ENCODE results near the gene NBPF20.
"Not testable (repeated sequence)": the region's sequence is repeated elsewhere in the genome, so short reads cannot be mapped to it uniquely, and the experiment has no call there.

NBPF20 gene

DNA sequence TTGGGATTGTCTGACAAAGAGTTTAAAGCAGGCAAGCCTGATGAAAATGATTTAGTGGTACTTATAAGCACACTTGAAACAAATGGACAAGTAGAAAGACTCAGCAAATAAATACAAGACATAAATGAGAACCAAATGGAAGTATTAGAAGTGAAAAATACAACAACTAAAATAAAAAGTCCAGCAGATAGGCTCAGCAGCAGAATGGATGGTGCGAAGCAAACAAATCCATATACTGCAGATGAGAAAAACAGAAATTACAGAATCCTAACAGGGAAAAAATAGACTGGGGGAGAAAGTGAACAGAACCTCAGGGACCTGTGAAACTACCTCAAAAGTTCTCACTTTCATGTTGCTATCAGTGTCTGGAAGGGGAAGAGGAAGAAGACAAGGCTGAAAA is 3.9 kb upstream of the NBPF20 start:
- not testable (repeated sequence) for DNase-seq

GRCh38 chr1:145424612-145425435 is 579 bp downstream of the NBPF20 start:
- DNase-seq, result peak; percentile 37 to 64

DNA sequence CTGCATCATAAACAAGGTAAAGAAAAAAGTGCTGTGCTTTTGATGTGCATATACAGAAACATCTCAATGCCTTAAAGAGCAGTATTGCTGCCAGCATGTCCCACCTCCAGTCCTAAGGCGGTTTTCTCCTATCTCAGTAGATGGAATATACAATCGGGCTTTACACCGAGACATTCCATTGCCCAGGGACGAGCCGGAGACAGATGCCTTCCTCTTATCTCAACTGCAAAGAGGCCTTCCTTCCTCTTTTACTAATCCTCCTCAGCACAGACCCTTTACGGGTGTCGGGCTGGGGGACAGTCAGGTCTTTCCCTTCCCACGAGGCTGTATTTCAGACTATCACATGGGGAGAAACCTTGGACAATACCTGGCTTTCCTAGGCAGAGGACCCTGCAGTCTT is 10.3 kb downstream of the NBPF20 start:
- not testable (repeated sequence) for DNase-seq

GRCh38 chr1:145407266-145407665 is 18.1 kb downstream of the NBPF20 start:
- not testable (repeated sequence) for DNase-seq

GRCh38 chr1:145404949-145405348 is 20.5 kb downstream of the NBPF20 start:
- not testable (repeated sequence) for DNase-seq

DNA sequence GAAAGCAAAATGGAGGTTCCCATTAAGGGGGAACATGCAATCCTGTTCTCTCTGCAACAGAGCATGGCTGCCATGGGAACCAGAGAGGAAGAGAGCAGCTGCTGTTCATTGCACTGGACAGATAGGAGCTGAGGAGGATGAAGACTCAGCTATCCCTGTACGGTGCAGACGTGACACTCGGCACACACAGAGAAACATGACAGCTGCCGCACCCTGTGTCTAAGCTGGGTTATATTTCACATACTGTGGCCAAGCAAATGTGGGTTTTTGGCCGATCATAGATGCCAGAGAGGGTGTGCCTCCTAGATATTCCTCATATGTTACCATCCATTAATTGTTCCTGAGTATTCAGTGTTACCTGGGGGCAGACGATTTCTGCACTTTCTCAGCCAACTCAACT is 24.7 kb downstream of the NBPF20 start:
- not testable (repeated sequence) for DNase-seq
